ENCODE results near the gene CIAO2B. TPM values are rescaled to one million over a fixed set of nuclear protein-coding genes. Genes with fewer than 3 reads are reported as not detected.

The CIAO2B gene
- total and polyA plus RNA-seq, 4 donors = 51.1 to 120 (median 86.2) TPM

DNA sequence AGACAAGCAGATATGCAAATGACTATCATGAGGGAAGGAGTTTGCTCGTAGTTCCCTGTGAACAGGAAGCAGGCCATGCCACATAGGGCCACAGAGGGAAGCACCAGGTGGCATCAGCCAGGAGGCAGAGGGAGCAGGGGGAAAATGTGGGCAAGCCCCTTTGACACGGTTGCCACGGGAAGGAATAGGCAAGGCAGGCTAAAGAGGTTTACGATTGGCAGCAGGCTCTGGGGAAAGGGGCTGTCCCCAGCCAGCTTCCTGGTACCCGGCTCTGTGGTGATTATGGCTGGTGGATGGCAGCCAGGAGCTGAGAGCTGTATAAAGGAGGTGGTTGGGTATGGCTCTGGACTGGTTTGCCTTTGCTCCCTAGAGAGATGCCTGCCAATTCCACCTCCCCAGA is 27.7 kb upstream of the CIAO2B start:
- Histone ChIP-seq H3K9ac (ENCODE audit: low read depth in 1 of 2, low read length in 2 of 2) (peak overlapping the region in 1 of 2 donors; percentile 44), H3K36me3 (ENCODE audit: control insufficient read depth in 4 of 4, insufficient read depth in 3 of 4, low read depth in 1 of 4, low read length in 3 of 4) (no peaks in the 10 kb centered on the region), H3K9me3 (ENCODE audit: control insufficient read depth in 4 of 4, low read length in 3 of 4) (no peaks in the 10 kb centered on the region), H3K27me3 (ENCODE audit: control insufficient read depth in 4 of 4, insufficient read depth in 4 of 4, low read length in 3 of 4) (no peaks in the 10 kb centered on the region), H3K4me1 (ENCODE audit: control insufficient read depth in 4 of 4, insufficient read depth in 4 of 4, low read length in 3 of 4) (peaks cover 18 to 60% (median 45%) of the 10 kb centered on the region in 4 donors), H3K4me3 (ENCODE audit: low read depth in 1 of 3, low read length in 3 of 3) (peak overlapping the region in 2 of 3 donors; percentile 12 to 35), H3K27ac (ENCODE audit: low read depth in 1 of 2, low read length in 2 of 2) (peak overlapping the region; percentile 49 to 76)
- no peak for TF ChIP-seq TAF1 (conservative IDR thresholded peaks at IDR 0.05)
- TF ChIP-seq HNF4A (conservative IDR thresholded peaks at IDR 0.05) = peak; percentile 46 to 62
- peak in 1 of 2 donors; percentile 26 for TF ChIP-seq GABPA (IDR thresholded peaks at IDR 0.05 in 1 of 2, conservative IDR thresholded peaks at IDR 0.05 in 1 of 2)
- TF ChIP-seq SP1 (IDR thresholded peaks at IDR 0.05) = peak; percentile 33
- peak; percentile 23 for TF ChIP-seq YY1 (IDR thresholded peaks at IDR 0.05)
- TF ChIP-seq RXRA (IDR thresholded peaks at IDR 0.05) = peak; percentile 6 to 55
- WGBS = 21% methylated on average over 5 of the region's 5 CpGs
- no peak for DNase-seq (ENCODE audit: low spot score)

DNA sequence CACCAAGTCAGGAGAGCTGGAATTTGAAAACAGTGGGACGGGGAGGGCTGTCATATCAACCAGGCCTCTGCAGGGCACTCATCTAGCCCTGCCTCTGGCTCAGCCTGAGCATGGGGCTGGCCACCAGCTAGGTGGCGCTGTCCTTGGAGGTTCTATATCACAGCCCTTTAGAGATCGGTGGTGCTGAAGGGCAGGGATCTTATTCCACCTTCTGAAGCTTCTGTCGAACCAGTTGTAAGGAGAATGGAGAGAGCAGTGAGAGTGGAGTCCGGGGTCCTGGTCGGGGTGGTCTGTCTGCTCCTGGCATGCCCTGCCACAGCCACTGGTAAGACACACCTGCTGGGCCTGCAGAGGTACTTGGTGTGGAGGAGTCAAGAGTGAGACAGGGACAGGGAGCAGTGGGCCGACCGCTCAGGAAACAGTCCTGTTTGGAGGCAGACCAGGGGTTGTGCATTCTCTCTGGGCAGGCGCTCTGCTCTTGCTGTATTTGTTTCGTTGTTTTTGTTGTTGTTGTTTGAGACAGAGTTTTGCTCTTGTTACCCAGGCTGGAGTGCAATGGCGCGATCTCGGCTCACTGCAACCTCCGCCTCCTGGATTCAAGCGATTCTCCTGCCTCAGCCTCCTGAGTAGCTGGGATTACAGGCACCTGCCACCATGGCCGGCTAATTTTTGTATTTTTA is 27.0 kb upstream of the CIAO2B start, which contains the start of gene CES3:
Gene CES3 (plus strand): TSS at position 202 of the 680 bp plus-strand sequence. CDS start 42 bp downstream, at position 244.
- Histone ChIP-seq H3K4me1 (ENCODE audit: control insufficient read depth in 4 of 4, insufficient read depth in 4 of 4, low read length in 3 of 4) (peaks cover 18 to 60% (median 46%) of the 10 kb centered on the region in 4 donors), H3K27me3 (ENCODE audit: control insufficient read depth in 4 of 4, insufficient read depth in 4 of 4, low read length in 3 of 4) (no peaks in the 10 kb centered on the region), H3K4me3 (ENCODE audit: low read depth in 1 of 3, low read length in 3 of 3) (peak within 1 kb of the TSS; percentile 37 to 63 (median 53)), H3K9me3 (ENCODE audit: control insufficient read depth in 4 of 4, low read length in 3 of 4) (no peaks in the 10 kb centered on the region), H3K36me3 (ENCODE audit: control insufficient read depth in 4 of 4, insufficient read depth in 3 of 4, low read depth in 1 of 4, low read length in 3 of 4) (no peaks in the 10 kb centered on the region), H3K27ac (ENCODE audit: low read depth in 1 of 2, low read length in 2 of 2) (peak within 1 kb of the TSS; percentile 49 to 76), H3K9ac (ENCODE audit: low read depth in 1 of 2, low read length in 2 of 2) (peak within 1 kb of the TSS in 1 of 2 donors; percentile 44)
- TF ChIP-seq HNF4G (IDR thresholded peaks at IDR 0.05) (no peak), GABPA (IDR thresholded peaks at IDR 0.05 in 1 of 2, conservative IDR thresholded peaks at IDR 0.05 in 1 of 2) (no peak), RAD21 (IDR thresholded peaks at IDR 0.05) (peak; percentile 39 to 72), NR2F2 (IDR thresholded peaks at IDR 0.05) (no peak), FOXA2 (IDR thresholded peaks at IDR 0.05) (no peak), YY1 (IDR thresholded peaks at IDR 0.05) (no peak), TAF1 (conservative IDR thresholded peaks at IDR 0.05) (no peak), SP1 (IDR thresholded peaks at IDR 0.05) (peak; percentile 32), EGR1 (IDR thresholded peaks at IDR 0.05; ENCODE audit: low read depth in 2 of 2) (no peak), HNF4A (conservative IDR thresholded peaks at IDR 0.05) (peak; percentile 7 to 30), RXRA (IDR thresholded peaks at IDR 0.05) (peak in 1 of 2 donors; percentile 31), FOXA1 (IDR thresholded peaks at IDR 0.05) (no peak), JUND (IDR thresholded peaks at IDR 0.05) (no peak)
- TF ChIP-seq, protein P1, sequence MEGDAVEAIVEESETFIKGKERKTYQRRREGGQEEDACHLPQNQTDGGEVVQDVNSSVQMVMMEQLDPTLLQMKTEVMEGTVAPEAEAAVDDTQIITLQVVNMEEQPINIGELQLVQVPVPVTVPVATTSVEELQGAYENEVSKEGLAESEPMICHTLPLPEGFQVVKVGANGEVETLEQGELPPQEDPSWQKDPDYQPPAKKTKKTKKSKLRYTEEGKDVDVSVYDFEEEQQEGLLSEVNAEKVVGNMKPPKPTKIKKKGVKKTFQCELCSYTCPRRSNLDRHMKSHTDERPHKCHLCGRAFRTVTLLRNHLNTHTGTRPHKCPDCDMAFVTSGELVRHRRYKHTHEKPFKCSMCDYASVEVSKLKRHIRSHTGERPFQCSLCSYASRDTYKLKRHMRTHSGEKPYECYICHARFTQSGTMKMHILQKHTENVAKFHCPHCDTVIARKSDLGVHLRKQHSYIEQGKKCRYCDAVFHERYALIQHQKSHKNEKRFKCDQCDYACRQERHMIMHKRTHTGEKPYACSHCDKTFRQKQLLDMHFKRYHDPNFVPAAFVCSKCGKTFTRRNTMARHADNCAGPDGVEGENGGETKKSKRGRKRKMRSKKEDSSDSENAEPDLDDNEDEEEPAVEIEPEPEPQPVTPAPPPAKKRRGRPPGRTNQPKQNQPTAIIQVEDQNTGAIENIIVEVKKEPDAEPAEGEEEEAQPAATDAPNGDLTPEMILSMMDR (IDR thresholded peaks at IDR 0.05; ENCODE audit: low read depth, low read length, missing input control) = peak; percentile 62
- TF ChIP-seq, protein P2, sequence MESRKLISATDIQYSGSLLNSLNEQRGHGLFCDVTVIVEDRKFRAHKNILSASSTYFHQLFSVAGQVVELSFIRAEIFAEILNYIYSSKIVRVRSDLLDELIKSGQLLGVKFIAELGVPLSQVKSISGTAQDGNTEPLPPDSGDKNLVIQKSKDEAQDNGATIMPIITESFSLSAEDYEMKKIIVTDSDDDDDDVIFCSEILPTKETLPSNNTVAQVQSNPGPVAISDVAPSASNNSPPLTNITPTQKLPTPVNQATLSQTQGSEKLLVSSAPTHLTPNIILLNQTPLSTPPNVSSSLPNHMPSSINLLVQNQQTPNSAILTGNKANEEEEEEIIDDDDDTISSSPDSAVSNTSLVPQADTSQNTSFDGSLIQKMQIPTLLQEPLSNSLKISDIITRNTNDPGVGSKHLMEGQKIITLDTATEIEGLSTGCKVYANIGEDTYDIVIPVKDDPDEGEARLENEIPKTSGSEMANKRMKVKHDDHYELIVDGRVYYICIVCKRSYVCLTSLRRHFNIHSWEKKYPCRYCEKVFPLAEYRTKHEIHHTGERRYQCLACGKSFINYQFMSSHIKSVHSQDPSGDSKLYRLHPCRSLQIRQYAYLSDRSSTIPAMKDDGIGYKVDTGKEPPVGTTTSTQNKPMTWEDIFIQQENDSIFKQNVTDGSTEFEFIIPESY (IDR thresholded peaks at IDR 0.05) = no peak
- TF ChIP-seq, protein P3, sequence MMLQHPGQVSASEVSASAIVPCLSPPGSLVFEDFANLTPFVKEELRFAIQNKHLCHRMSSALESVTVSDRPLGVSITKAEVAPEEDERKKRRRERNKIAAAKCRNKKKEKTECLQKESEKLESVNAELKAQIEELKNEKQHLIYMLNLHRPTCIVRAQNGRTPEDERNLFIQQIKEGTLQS (IDR thresholded peaks at IDR 0.05) = no peak
- TF ChIP-seq, protein P4, sequence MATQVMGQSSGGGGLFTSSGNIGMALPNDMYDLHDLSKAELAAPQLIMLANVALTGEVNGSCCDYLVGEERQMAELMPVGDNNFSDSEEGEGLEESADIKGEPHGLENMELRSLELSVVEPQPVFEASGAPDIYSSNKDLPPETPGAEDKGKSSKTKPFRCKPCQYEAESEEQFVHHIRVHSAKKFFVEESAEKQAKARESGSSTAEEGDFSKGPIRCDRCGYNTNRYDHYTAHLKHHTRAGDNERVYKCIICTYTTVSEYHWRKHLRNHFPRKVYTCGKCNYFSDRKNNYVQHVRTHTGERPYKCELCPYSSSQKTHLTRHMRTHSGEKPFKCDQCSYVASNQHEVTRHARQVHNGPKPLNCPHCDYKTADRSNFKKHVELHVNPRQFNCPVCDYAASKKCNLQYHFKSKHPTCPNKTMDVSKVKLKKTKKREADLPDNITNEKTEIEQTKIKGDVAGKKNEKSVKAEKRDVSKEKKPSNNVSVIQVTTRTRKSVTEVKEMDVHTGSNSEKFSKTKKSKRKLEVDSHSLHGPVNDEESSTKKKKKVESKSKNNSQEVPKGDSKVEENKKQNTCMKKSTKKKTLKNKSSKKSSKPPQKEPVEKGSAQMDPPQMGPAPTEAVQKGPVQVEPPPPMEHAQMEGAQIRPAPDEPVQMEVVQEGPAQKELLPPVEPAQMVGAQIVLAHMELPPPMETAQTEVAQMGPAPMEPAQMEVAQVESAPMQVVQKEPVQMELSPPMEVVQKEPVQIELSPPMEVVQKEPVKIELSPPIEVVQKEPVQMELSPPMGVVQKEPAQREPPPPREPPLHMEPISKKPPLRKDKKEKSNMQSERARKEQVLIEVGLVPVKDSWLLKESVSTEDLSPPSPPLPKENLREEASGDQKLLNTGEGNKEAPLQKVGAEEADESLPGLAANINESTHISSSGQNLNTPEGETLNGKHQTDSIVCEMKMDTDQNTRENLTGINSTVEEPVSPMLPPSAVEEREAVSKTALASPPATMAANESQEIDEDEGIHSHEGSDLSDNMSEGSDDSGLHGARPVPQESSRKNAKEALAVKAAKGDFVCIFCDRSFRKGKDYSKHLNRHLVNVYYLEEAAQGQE (IDR thresholded peaks at IDR 0.05) = peak; percentile 47
- TF ChIP-seq, protein P5, sequence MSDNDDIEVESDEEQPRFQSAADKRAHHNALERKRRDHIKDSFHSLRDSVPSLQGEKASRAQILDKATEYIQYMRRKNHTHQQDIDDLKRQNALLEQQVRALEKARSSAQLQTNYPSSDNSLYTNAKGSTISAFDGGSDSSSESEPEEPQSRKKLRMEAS (IDR thresholded peaks at IDR 0.05) = no peak
- WGBS = 61% methylated on average over 16 of the region's 16 CpGs
- peak; percentile 54 for DNase-seq (ENCODE audit: low spot score)

Data from liver (tissue), 9 donors.